Ascending aorta (tissue), 2 donors: ENCODE data around the gene ZNF385B. TPM values are rescaled to one million over a fixed set of nuclear protein-coding genes. Genes with fewer than 3 reads are reported as not detected.

Experiments
- DNase-seq, 2 donors: peaks; one replicate each; pipeline ENCODE4 v3.0.0-alpha.2; 2019; ENCODE audit warnings: low spot score in 2 of 2
- H3K27ac ChIP-seq, 2 donors: fragments of 200-600 bp; sonication (generic); one replicate each; pipeline ENCODE4 v1.5.1; 2016 to 2017; ENCODE audit warnings: mild to moderate bottlenecking in 1 of 2
- H3K27me3 ChIP-seq: fragments of 200-600 bp; sonication (generic); one replicate; pipeline ENCODE4 v1.5.1; 2017
- H3K36me3 ChIP-seq, 2 donors: fragments of 200-600 bp; sonication (generic); one replicate each; pipeline ENCODE4 v1.5.1; 2016
- H3K4me1 ChIP-seq, 2 donors: fragments of 200-600 bp; sonication (generic); one replicate each; pipeline ENCODE4 v1.5.1; 2016 to 2017; ENCODE audit warnings: mild to moderate bottlenecking in 1 of 2
- H3K4me3 ChIP-seq, 2 donors: fragments of 200-600 bp; sonication (generic); one replicate each; pipeline ENCODE4 v1.5.1; 2016 to 2017; ENCODE audit warnings: mild to moderate bottlenecking in 1 of 2
- H3K9me3 ChIP-seq, 2 donors: fragments of 200-600 bp; sonication (generic); one replicate each; pipeline ENCODE4 v1.5.1; 2016
- intact Hi-C: fragments of 100-400 bp; cut with DNase I; formaldehyde crosslinking; loops from one replicate; pipeline ENCODE4 v1.15.1; 2023
- total RNA-seq: library from RNA; depleted of rRNA; stranded (reverse); fragments of >200 nt; gene quantifications from one replicate; pipeline ENCODE4 v1.1.0, GENCODE V29; 2016
- TF ChIP-seq, protein P1 (sequence below), 3 experiments: fragments of 200-600 bp in 2 of 3; fragments of 450-650 bp in 1 of 3; sonication (generic) in 2 of 3; IDR thresholded peaks; one replicate each; pipeline ENCODE4 v1.5.1; 2016 to 2019; ENCODE audit warnings: antibody characterized with exemption in 3 of 3, mild to moderate bottlenecking in 1 of 3, moderate library complexity in 1 of 3

Gene ZNF385B
- total RNA-seq, 1 donor from 2014 or later, result 0.21 TPM

DNA sequence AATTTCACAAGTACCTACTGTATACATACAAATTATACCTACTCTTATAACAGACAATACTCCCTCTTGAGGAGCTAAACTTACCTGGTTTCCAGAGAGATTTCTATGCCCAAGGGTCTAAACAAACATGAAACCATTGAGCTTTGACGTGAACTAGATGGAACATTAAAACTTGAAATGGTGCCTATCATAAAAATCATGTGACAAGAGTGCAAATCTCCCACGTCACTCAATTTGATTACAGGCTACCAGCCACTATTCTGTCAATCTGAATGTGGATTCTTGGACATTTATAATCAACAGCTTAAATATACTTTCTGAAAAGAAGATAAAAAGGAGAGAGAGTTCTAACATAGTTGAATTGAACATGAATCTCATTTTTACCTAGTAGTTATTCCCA, 299.7 kb downstream of the ZNF385B start:
- intact Hi-C loops, result no loop called here
- Histone ChIP-seq H3K27ac (no peak overlapping the region), H3K4me1 (no peaks in the 10 kb centered on the region), H3K4me3 (no peak overlapping the region), H3K9me3 (no peaks in the 10 kb centered on the region), H3K27me3 (no peaks in the 10 kb centered on the region), H3K36me3 (no peaks in the 10 kb centered on the region)
- DNase-seq, result no peak
- TF ChIP-seq, protein P1, sequence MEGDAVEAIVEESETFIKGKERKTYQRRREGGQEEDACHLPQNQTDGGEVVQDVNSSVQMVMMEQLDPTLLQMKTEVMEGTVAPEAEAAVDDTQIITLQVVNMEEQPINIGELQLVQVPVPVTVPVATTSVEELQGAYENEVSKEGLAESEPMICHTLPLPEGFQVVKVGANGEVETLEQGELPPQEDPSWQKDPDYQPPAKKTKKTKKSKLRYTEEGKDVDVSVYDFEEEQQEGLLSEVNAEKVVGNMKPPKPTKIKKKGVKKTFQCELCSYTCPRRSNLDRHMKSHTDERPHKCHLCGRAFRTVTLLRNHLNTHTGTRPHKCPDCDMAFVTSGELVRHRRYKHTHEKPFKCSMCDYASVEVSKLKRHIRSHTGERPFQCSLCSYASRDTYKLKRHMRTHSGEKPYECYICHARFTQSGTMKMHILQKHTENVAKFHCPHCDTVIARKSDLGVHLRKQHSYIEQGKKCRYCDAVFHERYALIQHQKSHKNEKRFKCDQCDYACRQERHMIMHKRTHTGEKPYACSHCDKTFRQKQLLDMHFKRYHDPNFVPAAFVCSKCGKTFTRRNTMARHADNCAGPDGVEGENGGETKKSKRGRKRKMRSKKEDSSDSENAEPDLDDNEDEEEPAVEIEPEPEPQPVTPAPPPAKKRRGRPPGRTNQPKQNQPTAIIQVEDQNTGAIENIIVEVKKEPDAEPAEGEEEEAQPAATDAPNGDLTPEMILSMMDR (IDR thresholded peaks at IDR 0.05), result no peak

DNA sequence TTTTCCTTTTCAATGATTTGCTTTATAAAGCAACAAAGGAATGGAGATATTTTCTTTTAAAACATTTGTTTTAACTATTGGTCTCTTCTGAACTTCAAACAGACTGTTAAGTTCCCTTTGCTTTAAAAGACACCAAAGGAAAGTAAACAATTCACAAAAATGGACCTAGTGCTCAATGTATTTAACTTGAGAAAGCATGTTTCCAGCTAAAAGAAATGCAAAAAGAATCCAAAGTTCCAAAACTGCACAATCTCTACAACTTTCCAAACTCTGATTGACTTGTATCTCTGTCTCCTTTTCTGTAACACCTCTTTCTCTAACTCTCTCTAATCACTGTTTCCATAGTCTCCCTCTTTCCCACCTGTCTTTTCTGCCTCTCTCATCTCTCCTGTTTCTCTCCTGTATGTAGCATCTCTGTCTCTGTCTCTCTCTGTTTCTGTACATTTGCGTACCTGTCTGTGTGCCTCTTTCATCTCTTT, 301.1 kb downstream of the ZNF385B start:
- no peak for DNase-seq
- Histone ChIP-seq H3K4me1 (no peaks in the 10 kb centered on the region), H3K27ac (no peak overlapping the region), H3K9me3 (no peaks in the 10 kb centered on the region), H3K4me3 (no peak overlapping the region), H3K36me3 (no peaks in the 10 kb centered on the region), H3K27me3 (no peaks in the 10 kb centered on the region)
- TF ChIP-seq, protein P1 (IDR thresholded peaks at IDR 0.05), result no peak
- intact Hi-C loops, result no loop called here

DNA sequence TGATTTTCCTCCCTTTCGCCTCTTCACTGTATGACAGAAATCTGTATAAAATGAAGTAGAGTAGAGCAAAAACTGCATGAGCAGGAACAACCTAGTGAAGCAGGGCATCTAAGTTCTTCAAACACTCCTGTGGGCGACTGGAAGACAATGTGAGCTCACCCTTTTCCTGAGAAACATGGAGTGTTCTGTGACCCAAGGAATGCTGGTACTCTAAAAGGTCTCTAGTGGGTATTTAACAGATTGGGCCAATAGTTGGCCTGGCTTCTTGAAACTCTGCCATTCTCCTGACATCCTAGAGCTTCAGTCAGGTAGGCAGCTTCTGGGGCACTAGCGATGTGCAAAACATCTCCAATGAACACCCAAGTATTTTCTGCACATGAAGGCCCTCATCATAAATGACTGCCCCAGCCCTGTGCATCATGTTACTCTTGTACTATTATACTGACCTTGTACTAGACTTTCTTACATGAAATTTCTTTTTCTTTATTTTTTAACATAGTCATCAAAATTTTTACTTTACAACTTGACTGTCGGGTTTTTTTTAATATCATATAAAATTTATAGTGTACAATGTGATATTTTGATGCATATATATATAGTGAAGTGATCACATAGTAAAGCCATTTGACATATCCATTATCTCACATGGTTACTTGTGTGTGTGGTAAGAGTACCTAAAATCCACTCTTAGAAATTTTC, 302.2 kb downstream of the ZNF385B start:
- H3K4me1 ChIP-seq, result no peaks in the 10 kb centered on the region
- H3K36me3 ChIP-seq, result no peaks in the 10 kb centered on the region
- H3K4me3 ChIP-seq, result no peak overlapping the region
- DNase-seq, result no peak
- H3K27me3 ChIP-seq, result no peaks in the 10 kb centered on the region
- intact Hi-C loops, result no loop called here
- no peaks in the 10 kb centered on the region for H3K9me3 ChIP-seq
- TF ChIP-seq, protein P1 (IDR thresholded peaks at IDR 0.05), result no peak
- H3K27ac ChIP-seq, result no peak overlapping the region

DNA sequence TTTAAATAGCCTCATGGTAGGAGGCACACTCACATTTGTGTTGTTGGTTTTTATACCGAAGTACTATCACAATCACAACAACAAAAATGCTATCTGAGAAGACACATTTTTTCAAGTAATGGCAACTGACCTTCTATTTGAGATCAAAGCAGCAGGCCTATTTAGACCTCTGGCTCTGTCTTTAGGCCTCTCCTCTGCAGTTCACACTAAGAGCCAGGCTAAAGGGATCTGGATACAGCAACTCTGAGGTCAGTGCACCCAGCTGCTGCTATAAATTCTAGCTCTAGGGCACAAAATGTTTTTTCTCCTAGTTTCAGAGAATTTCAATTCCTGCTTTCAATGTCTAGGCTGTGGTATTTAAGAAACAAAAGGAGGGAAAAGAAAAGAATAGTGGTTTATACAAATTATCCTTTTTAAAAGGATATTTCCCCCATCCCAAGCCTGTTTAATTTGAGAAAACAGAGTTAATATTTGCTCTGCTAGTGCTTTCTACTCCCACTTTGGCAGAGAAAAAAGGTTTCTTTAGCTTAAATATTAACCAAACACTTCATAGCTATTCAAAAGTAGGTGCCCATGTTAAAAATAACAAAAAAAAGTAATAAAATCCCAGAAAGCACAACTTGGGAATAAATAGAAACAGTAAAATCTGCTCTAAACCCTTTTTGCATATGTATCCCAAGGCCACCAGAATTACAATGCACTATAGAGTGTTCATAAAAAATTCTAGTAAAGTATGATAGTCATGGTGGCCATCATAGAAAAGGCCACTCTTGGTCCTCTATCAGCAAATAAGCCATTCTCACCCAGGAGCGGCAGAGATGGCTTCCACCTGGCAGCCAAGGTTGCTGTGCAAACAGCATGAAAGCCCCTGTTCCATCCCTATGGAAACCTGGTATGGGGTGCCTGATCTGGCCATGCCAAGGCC, 303.1 kb downstream of the ZNF385B start:
- H3K27ac ChIP-seq, result no peak overlapping the region
- no peaks in the 10 kb centered on the region for H3K36me3 ChIP-seq
- DNase-seq, result no peak
- H3K4me3 ChIP-seq, result no peak overlapping the region
- no peaks in the 10 kb centered on the region for H3K9me3 ChIP-seq
- TF ChIP-seq, protein P1 (IDR thresholded peaks at IDR 0.05), result no peak
- H3K4me1 ChIP-seq, result no peaks in the 10 kb centered on the region
- no peaks in the 10 kb centered on the region for H3K27me3 ChIP-seq
- intact Hi-C loops, result no loop called here

DNA sequence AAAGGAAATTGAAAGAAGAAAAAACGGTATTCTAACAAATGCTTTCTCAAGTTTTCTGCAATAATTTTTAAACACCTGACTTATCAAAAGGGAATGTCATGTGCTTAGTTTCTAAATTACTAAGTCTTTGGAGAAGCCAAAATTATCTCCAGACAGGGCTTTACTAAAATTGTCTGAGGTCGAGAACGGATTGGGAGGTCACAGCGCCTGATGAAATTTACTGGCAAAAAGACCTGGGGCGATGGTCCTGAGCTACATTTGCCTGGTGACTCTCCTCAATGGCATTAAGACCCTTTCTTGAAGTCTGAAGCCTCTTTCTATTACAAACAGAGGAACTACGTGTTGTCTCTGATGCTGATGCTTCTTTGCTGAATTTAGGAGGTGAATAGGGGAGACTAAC, 305.0 kb downstream of the ZNF385B start:
- H3K4me1 ChIP-seq, result no peaks in the 10 kb centered on the region
- TF ChIP-seq, protein P1 (IDR thresholded peaks at IDR 0.05), result no peak
- no peaks in the 10 kb centered on the region for H3K36me3 ChIP-seq
- no peaks in the 10 kb centered on the region for H3K9me3 ChIP-seq
- intact Hi-C loops, result no loop called here
- no peak overlapping the region for H3K4me3 ChIP-seq
- DNase-seq, result no peak
- no peaks in the 10 kb centered on the region for H3K27me3 ChIP-seq
- H3K27ac ChIP-seq, result no peak overlapping the region
